GM19467 (cell line): ENCODE results near the gene BIN1.

Experiments
- ATAC-seq: cut with Tn5 transposase; IDR thresholded peaks from one replicate; pipeline ENCODE4 v1.9.1; 2021; ENCODE audit warnings: mild to moderate bottlenecking, moderate library complexity; ENCODE audit not compliant: unreplicated experiment

BIN1 gene

GRCh38 chr2:127025359-127026166 lies 81.4 kb downstream of the BIN1 start:
- peak; percentile 97 for ATAC-seq

GRCh38 chr2:127024769-127025358 lies 82.1 kb downstream of the BIN1 start:
- ATAC-seq, result no peak

- ATAC-seq, result no peak
Observed at GRCh38 chr2:127023504-127023903, 83.5 kb downstream of the BIN1 start.

GRCh38 chr2:127022817-127023216 lies 84.1 kb downstream of the BIN1 start:
- ATAC-seq, result no peak

GRCh38 chr2:127020536-127020935 lies 86.4 kb downstream of the BIN1 start:
- no peak for ATAC-seq

- ATAC-seq, result no peak
Observed at GRCh38 chr2:127017548-127017947, 89.4 kb downstream of the BIN1 start.

GRCh38 chr2:127016329-127016728 lies 90.6 kb downstream of the BIN1 start:
- no peak for ATAC-seq

GRCh38 chr2:127015106-127015910 lies 91.6 kb downstream of the BIN1 start:
- no peak for ATAC-seq

GRCh38 chr2:127014630-127015029 lies 92.3 kb downstream of the BIN1 start:
- no peak for ATAC-seq

- ATAC-seq, result no peak
Observed at GRCh38 chr2:127014224-127014623, 92.7 kb downstream of the BIN1 start.

- ATAC-seq, result no peak
Observed at GRCh38 chr2:127012868-127013267, 94.1 kb downstream of the BIN1 start.

GRCh38 chr2:127012215-127012614 lies 94.7 kb downstream of the BIN1 start:
- no peak for ATAC-seq

GRCh38 chr2:127011796-127012195 lies 95.2 kb downstream of the BIN1 start:
- no peak for ATAC-seq

GRCh38 chr2:127011231-127011661 lies 95.7 kb downstream of the BIN1 start:
- ATAC-seq, result no peak

- no peak for ATAC-seq
Observed at GRCh38 chr2:127008265-127009015, 98.5 kb downstream of the BIN1 start.

- no peak for ATAC-seq
Observed at GRCh38 chr2:127007652-127008051, 99.3 kb downstream of the BIN1 start.

- no peak for ATAC-seq
Observed at GRCh38 chr2:127006962-127007361, 100.0 kb downstream of the BIN1 start.

GRCh38 chr2:127004893-127005600 lies 101.9 kb downstream of the BIN1 start:
- ATAC-seq, result no peak

GRCh38 chr2:127003070-127003800 lies 103.7 kb downstream of the BIN1 start:
- ATAC-seq, result no peak

- no peak for ATAC-seq
Observed at GRCh38 chr2:127001751-127002150, 105.2 kb downstream of the BIN1 start.
